ENCODE measurements around the gene ANKRD18A. TPM values are rescaled to one million over a fixed set of nuclear protein-coding genes. Genes with fewer than 3 reads are reported as not detected.

ANKRD18A gene
- total RNA-seq, 4 donors from 2014 or later = 1.4 to 72.3 (median 4.7) TPM

GRCh38 chr9:38526591-38526990 is 93.8 kb downstream of the ANKRD18A start:
- no peak for DNase-seq (ENCODE audit: low spot score in 2 of 2)
- intact Hi-C loops (cut with DNase I; ENCODE audit: low total_unique reads) = no loop called here
- TF ChIP-seq CTCF (IDR thresholded peaks at IDR 0.05) (no peak), POLR2A (IDR thresholded peaks at IDR 0.05) (no peak)
- no peak overlapping the region for H3K4me3 ChIP-seq (ENCODE audit: low read depth, poor library complexity, severe bottlenecking)
- WGBS, 2 donors = 67 to 84% methylated on average over 38 of the region's 38 CpGs

GRCh38 chr9:38523121-38523520 is 97.3 kb downstream of the ANKRD18A start:
- TF ChIP-seq CTCF (IDR thresholded peaks at IDR 0.05) = no peak
- TF ChIP-seq POLR2A (IDR thresholded peaks at IDR 0.05) = no peak
- intact Hi-C loops (cut with DNase I; ENCODE audit: low total_unique reads) = no loop called here
- 76 to 79% methylated on average over 5 of the region's 5 CpGs for WGBS, 2 donors
- no peak for DNase-seq (ENCODE audit: low spot score in 2 of 2)
- H3K4me3 ChIP-seq (ENCODE audit: low read depth, poor library complexity, severe bottlenecking) = no peak overlapping the region

DNA sequence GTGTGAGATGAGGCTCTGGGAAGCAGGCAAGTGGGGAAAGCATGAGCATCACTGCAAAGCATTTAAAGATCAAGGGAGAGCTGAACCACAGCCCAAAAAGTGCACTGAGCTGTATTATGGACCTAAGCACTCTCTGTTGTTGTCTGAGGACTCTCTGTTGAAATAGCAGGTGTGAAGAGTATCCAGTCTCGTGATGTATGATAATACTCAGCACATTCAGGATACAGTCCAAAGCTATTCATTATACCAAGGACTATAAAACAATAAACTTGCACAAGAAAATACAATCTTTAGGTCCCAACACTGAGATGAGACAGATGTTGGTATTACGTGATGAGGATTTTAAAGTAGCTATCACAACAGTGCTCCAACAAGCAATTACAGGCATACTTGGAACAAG is 98.6 kb downstream of the ANKRD18A start:
- no peak overlapping the region for H3K4me3 ChIP-seq (ENCODE audit: low read depth, poor library complexity, severe bottlenecking)
- 71 to 83% methylated on average over 2 of the region's 2 CpGs for WGBS, 2 donors
- no peak for TF ChIP-seq CTCF (IDR thresholded peaks at IDR 0.05)
- no peak for TF ChIP-seq POLR2A (IDR thresholded peaks at IDR 0.05)
- intact Hi-C loops (cut with DNase I; ENCODE audit: low total_unique reads) = no loop called here
- DNase-seq (ENCODE audit: low spot score in 2 of 2) = no peak

Other genes with a start within 250 kb of the ANKRD18A start
- gene ALDH1B1, start 227.9 kb downstream of the ANKRD18A start, total RNA-seq = 1 to 10 TPM; 2.3 to 6.8 (median 3.6) TPM
- gene IGFBPL1, start 196.1 kb downstream of the ANKRD18A start, total RNA-seq = not detected
- gene FAM240B, start 99.5 kb upstream of the ANKRD18A start, total RNA-seq = not detected